ENCODE results near the gene DGKZ.

DGKZ gene

DNA sequence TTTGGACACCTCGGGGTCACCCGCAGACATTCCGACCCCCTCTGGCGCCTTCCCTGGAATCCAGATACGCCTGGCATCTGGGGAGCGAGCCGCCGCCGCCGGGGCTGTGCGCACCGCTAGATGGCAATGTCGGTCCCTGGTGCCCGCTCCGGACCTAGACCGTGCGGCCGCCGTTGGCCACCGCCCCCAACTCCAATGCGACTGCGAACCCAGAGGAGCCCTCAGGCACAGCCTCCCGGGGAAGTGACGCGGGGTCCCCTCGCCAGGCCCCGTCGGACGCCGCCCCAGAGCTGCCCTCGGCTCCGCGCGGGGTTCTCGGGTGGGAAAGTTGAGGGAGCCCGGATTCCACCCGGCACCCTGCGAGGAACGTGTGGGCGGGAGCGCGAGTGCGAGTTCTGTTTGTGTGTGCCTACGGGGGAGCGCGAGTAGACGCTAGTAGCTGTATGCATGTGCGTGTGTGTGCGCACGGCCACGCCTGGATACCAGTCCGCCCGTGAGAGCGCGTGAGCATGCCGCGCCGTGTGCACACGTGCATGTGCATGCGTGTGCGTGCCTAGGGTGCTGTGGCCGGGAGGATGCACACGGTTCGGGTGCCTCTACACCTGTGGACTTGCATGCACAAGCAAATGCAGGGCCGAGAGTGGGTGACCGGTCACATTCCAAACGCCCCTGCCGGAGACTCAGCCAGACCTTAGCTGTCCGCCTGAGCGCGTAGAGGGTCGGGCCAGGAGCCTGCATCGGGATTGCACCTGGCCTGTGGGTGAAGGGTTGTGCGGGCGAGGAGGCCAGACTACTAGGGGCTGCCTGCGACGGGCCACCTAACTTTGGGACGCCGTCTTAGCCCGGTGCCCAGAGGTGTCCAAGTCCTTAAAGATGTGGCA lies 42.4 kb downstream of the DGKZ start:
- H3K4me3 ChIP-seq (replicated peaks; ENCODE audit: insufficient read depth, low read length) = peak overlapping the region; percentile 47
- peak in 1 of 2 experiments; percentile 71 for DNase-seq (ENCODE audit: low read depth in 1 of 2, low spot score in 1 of 2)
- TF ChIP-seq, protein P1, sequence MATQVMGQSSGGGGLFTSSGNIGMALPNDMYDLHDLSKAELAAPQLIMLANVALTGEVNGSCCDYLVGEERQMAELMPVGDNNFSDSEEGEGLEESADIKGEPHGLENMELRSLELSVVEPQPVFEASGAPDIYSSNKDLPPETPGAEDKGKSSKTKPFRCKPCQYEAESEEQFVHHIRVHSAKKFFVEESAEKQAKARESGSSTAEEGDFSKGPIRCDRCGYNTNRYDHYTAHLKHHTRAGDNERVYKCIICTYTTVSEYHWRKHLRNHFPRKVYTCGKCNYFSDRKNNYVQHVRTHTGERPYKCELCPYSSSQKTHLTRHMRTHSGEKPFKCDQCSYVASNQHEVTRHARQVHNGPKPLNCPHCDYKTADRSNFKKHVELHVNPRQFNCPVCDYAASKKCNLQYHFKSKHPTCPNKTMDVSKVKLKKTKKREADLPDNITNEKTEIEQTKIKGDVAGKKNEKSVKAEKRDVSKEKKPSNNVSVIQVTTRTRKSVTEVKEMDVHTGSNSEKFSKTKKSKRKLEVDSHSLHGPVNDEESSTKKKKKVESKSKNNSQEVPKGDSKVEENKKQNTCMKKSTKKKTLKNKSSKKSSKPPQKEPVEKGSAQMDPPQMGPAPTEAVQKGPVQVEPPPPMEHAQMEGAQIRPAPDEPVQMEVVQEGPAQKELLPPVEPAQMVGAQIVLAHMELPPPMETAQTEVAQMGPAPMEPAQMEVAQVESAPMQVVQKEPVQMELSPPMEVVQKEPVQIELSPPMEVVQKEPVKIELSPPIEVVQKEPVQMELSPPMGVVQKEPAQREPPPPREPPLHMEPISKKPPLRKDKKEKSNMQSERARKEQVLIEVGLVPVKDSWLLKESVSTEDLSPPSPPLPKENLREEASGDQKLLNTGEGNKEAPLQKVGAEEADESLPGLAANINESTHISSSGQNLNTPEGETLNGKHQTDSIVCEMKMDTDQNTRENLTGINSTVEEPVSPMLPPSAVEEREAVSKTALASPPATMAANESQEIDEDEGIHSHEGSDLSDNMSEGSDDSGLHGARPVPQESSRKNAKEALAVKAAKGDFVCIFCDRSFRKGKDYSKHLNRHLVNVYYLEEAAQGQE (IDR thresholded peaks at IDR 0.05; ENCODE audit: insufficient replicate concordance, low read depth) = peak; percentile 55
- TF ChIP-seq GABPA (IDR thresholded peaks at IDR 0.05; ENCODE audit: low read depth) (no peak), SPI1 (IDR thresholded peaks at IDR 0.05; ENCODE audit: borderline replicate concordance, low read depth) (no peak), POLR2AphosphoS5 (IDR thresholded peaks at IDR 0.05; ENCODE audit: low read depth) (no peak)
- TF ChIP-seq, protein P2, sequence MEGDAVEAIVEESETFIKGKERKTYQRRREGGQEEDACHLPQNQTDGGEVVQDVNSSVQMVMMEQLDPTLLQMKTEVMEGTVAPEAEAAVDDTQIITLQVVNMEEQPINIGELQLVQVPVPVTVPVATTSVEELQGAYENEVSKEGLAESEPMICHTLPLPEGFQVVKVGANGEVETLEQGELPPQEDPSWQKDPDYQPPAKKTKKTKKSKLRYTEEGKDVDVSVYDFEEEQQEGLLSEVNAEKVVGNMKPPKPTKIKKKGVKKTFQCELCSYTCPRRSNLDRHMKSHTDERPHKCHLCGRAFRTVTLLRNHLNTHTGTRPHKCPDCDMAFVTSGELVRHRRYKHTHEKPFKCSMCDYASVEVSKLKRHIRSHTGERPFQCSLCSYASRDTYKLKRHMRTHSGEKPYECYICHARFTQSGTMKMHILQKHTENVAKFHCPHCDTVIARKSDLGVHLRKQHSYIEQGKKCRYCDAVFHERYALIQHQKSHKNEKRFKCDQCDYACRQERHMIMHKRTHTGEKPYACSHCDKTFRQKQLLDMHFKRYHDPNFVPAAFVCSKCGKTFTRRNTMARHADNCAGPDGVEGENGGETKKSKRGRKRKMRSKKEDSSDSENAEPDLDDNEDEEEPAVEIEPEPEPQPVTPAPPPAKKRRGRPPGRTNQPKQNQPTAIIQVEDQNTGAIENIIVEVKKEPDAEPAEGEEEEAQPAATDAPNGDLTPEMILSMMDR (IDR thresholded peaks at IDR 0.05; ENCODE audit: insufficient read depth, low read length) = peak; percentile 35
- peaks cover 25% of the 10 kb centered on the region for H3K27me3 ChIP-seq (ENCODE audit: insufficient read depth, poor library complexity, severe bottlenecking)
- H3K27ac ChIP-seq (replicated peaks) = no peak overlapping the region

DNA sequence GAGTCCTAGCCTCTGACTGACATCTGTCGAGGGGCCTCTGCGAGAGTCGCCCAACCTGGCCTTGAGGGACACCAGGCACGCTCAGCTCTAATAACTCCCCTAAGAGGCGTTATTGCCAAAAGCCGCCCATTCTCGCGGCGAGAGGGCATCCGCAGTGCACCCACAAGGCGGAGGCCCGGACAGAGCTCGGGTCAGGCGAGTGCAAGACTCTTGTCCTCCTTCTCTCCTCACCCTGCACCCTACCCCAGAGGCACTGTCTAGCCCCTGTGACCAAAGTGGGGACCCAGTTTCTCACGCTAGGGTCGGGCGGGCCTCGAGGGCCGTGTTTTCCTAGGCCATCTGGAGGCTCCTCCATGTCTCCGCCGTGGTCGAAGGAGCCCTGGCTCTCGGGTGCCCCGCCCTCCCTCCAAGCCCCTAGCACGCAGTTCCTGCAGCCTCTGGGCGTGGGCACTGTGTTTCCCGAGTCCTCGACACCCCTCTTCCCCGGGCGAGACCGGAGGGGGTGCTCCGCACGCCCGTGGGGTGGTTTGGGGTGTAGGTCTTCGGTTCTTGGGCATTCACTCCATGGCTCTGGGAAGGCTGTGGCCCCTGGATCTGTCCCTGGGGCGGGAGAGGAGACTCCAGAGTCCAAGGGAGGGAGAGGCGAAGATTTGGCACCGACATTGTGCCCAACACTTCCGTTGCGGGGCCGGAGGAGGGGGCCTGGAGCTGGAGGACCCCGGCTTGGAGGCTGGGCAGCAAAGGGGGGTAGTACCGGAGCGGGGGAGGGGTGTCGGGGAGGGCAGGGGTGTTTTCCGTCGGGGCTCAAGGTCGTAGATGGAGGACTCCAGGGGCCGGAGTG lies 43.3 kb downstream of the DGKZ start:
- Histone ChIP-seq H3K4me3 (replicated peaks; ENCODE audit: insufficient read depth, low read length) (no peak overlapping the region), H3K27me3 (ENCODE audit: insufficient read depth, poor library complexity, severe bottlenecking) (peaks cover 25% of the 10 kb centered on the region), H3K27ac (replicated peaks) (no peak overlapping the region)
- DNase-seq (ENCODE audit: low read depth in 1 of 2, low spot score in 1 of 2) = no peak
- no peak for TF ChIP-seq SPI1 (IDR thresholded peaks at IDR 0.05; ENCODE audit: borderline replicate concordance, low read depth)
- TF ChIP-seq, protein P2 (IDR thresholded peaks at IDR 0.05; ENCODE audit: insufficient read depth, low read length) = no peak
- TF ChIP-seq GABPA (IDR thresholded peaks at IDR 0.05; ENCODE audit: low read depth) = no peak
- TF ChIP-seq, protein P1 (IDR thresholded peaks at IDR 0.05; ENCODE audit: insufficient replicate concordance, low read depth) = no peak
- no peak for TF ChIP-seq POLR2AphosphoS5 (IDR thresholded peaks at IDR 0.05; ENCODE audit: low read depth)

DNA sequence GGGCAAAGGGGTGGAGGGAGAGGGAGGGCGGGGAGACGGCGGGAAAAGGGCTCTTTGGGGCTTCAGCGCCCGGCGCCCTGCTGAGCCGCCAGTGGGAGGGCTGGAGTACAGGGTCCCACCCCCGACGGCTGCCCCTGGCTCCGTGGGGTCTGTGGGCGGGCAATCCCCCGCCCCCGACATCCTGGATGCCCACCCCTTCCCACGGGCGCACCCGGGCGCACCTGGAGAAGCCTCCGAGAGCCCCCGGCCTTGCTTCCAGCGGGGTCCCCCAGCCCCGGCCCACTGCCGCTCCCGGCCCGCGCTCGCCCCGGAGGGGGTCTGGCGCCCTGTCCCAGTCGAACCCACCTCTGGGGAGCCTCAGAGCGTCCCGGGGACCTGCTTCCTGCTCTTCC lies 43.9 kb downstream of the DGKZ start:
- TF ChIP-seq, protein P1 (IDR thresholded peaks at IDR 0.05; ENCODE audit: insufficient replicate concordance, low read depth) = no peak
- TF ChIP-seq, protein P2 (IDR thresholded peaks at IDR 0.05; ENCODE audit: insufficient read depth, low read length) = no peak
- TF ChIP-seq POLR2AphosphoS5 (IDR thresholded peaks at IDR 0.05; ENCODE audit: low read depth) (no peak), GABPA (IDR thresholded peaks at IDR 0.05; ENCODE audit: low read depth) (no peak), SPI1 (IDR thresholded peaks at IDR 0.05; ENCODE audit: borderline replicate concordance, low read depth) (no peak)
- DNase-seq (ENCODE audit: low read depth in 1 of 2, low spot score in 1 of 2) = no peak
- Histone ChIP-seq H3K4me3 (replicated peaks; ENCODE audit: insufficient read depth, low read length) (peak overlapping the region; percentile 27), H3K27me3 (ENCODE audit: insufficient read depth, poor library complexity, severe bottlenecking) (peaks cover 25% of the 10 kb centered on the region), H3K27ac (replicated peaks) (no peak overlapping the region)

Measured in HL-60 (cell line).